Neural crest cell (in vitro differentiated cells): Measurements from ENCODE around the gene HMGA1. TPM values are rescaled to one million over a fixed set of nuclear protein-coding genes. Genes with fewer than 3 reads are reported as not detected.

Experiments used
- DNase-seq: peaks from one replicate; pipeline ENCODE4 v3.0.0; 2021; ENCODE audit warnings: low read depth, mixed read lengths, low spot score
- H3K27ac Mint-ChIP-seq: one replicate; pipeline ENCODE4 v1.8.0; 2021; ENCODE audit warnings: mild to moderate bottlenecking, mixed read lengths; ENCODE audit not compliant: unreplicated experiment
- H3K27me3 Mint-ChIP-seq: 2 replicates; pipeline ENCODE4 v1.8.0; 2021; ENCODE audit warnings: low read depth, mild to moderate bottlenecking, mixed read lengths
- H3K36me3 Mint-ChIP-seq: 2 replicates; pipeline ENCODE4 v1.8.0; 2021; ENCODE audit warnings: low read depth, mild to moderate bottlenecking, mixed read lengths
- H3K4me1 Mint-ChIP-seq: 2 replicates; pipeline ENCODE4 v1.8.0; 2021; ENCODE audit warnings: mixed read lengths
- H3K4me3 Mint-ChIP-seq: one replicate; pipeline ENCODE4 v1.8.0; 2021; ENCODE audit warnings: mild to moderate bottlenecking, mixed read lengths
- H3K9me3 Mint-ChIP-seq: 2 replicates; pipeline ENCODE4 v1.8.0; 2021; ENCODE audit warnings: mixed read lengths
- total RNA-seq: library from RNA; stranded (reverse); gene quantifications from 2 replicates; pipeline ENCODE4 v1.2.1, GENCODE V29; 2021
- TF ChIP-seq, protein P1 (sequence below): fragments of 200-600 bp; sonication (generic); conservative IDR thresholded peaks from 2 replicates; pipeline ENCODE4 v1.5.0; 2021; ENCODE audit warnings: antibody characterized with exemption, mild to moderate bottlenecking

HMGA1 gene
- total RNA-seq, 1 donor from 2014 or later: 1,143 TPM

DNA sequence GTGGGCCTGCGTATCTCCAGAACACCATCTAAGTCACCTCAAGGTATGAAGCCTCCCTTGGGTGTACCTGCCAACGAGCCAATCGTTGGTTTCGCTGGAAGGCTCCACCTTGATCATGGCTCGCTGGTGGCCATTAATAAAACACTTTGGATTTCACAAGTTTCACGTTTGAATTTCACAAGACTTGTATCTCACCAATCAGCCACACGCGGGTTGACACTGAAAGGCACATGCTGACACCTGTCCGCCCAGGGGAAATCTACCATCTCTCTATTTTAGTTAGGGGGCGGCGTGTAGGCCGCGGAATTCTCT lies 586 bp upstream of the HMGA1 start:
- Mint-ChIP-seq H3K9me3 (no peaks in the 10 kb centered on the region), H3K27ac (peak overlapping the region; percentile 96), H3K4me3 (peak overlapping the region; percentile 93), H3K4me1 (peaks cover 44% of the 10 kb centered on the region), H3K36me3 (peaks cover 6% of the 10 kb centered on the region), H3K27me3 (peaks cover 6% of the 10 kb centered on the region)
- TF ChIP-seq, protein P1, sequence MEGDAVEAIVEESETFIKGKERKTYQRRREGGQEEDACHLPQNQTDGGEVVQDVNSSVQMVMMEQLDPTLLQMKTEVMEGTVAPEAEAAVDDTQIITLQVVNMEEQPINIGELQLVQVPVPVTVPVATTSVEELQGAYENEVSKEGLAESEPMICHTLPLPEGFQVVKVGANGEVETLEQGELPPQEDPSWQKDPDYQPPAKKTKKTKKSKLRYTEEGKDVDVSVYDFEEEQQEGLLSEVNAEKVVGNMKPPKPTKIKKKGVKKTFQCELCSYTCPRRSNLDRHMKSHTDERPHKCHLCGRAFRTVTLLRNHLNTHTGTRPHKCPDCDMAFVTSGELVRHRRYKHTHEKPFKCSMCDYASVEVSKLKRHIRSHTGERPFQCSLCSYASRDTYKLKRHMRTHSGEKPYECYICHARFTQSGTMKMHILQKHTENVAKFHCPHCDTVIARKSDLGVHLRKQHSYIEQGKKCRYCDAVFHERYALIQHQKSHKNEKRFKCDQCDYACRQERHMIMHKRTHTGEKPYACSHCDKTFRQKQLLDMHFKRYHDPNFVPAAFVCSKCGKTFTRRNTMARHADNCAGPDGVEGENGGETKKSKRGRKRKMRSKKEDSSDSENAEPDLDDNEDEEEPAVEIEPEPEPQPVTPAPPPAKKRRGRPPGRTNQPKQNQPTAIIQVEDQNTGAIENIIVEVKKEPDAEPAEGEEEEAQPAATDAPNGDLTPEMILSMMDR: peak; percentile 1
- peak; percentile 31 for DNase-seq

DNA sequence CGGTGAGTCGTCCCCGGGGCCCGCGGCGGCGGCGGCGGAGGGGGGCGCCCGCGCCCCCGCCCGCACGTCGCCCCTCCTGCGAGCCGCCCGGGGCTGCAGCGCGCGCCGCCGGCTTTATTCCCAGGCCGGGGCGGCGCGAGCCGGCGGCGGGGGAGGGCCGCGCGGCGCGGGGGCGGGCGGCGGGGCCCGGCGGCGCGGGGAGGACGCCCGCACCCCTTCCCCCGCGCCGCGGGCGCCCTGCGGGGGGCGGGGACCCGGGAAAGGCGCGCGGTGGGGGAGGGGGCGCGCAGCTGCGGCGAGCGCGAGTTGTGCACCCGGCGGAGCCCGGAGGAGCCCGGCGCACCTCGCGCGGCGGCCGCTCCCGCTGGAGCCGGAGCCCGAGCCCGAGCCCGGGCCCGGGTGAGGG lies 646 bp downstream of the HMGA1 start:
- no peak for DNase-seq

DNA sequence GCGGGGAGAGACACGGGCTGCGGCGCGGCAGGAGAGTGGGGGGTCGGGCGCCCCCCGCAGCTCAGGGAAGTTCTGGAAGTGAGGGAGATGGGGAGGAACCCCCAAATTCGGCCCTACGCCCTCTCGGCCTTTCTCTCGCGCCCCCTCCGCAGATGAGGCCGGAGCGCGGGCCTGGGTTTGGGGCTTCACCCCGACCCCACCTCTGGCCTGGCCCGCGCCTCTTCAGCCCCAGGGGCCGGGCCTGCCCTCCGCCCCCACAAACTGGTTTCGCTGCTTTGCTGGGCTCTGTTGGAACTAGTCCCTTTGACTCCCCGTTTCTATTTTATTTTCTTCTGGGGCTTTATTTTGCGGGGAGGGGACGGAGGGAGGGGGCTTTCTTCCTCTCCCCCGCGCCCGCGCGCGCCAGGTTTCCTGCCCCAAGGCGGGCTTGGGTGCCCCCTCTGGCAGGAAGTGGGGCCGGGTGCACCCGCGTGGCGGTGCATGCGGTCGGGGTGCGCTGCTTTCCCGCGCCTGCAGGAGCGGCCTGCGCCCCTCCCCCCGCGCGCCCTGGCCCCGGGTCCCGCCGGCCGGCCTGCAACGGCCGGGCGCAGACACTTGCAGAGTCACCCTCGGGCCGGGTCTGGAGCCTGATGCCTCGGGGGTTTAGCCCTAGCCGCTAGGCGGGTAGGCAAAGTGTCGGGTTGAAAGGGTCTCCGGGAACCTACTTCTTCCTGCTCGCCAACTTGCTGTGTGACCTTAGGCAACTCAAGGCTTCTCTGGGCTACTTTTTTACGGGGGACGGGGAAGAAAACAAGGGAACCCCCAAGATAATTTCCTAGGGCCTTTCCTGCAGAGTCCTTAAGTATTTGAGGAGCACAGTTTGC lies 1.3 kb downstream of the HMGA1 start:
- peak; percentile 49 for DNase-seq
- peaks cover 6% of the 10 kb centered on the region for H3K27me3 Mint-ChIP-seq
- peaks cover 11% of the 10 kb centered on the region for H3K36me3 Mint-ChIP-seq
- no peaks in the 10 kb centered on the region for H3K9me3 Mint-ChIP-seq
- peaks cover 62% of the 10 kb centered on the region for H3K4me1 Mint-ChIP-seq
- H3K4me3 Mint-ChIP-seq: peak overlapping the region; percentile 98
- TF ChIP-seq, protein P1: peak; percentile 48
- H3K27ac Mint-ChIP-seq: peak overlapping the region; percentile 95

More for the DNA sequence above, 646 bp downstream of the HMGA1 start:
- no peak overlapping the region for H3K4me3 Mint-ChIP-seq
- TF ChIP-seq, protein P1: no peak
- no peaks in the 10 kb centered on the region for H3K9me3 Mint-ChIP-seq
- H3K4me1 Mint-ChIP-seq: peaks cover 56% of the 10 kb centered on the region
- peaks cover 6% of the 10 kb centered on the region for H3K27me3 Mint-ChIP-seq
- H3K27ac Mint-ChIP-seq: no peak overlapping the region
- peaks cover 6% of the 10 kb centered on the region for H3K36me3 Mint-ChIP-seq

GRCh38 chr6:34238585-34239499 lies 2.2 kb downstream of the HMGA1 start:
- no peaks in the 10 kb centered on the region for H3K9me3 Mint-ChIP-seq
- no peak for DNase-seq
- peak overlapping the region; percentile 95 for H3K27ac Mint-ChIP-seq
- TF ChIP-seq, protein P1: no peak
- H3K4me1 Mint-ChIP-seq: peaks cover 65% of the 10 kb centered on the region
- peak overlapping the region; percentile 98 for H3K4me3 Mint-ChIP-seq
- H3K36me3 Mint-ChIP-seq: peaks cover 11% of the 10 kb centered on the region
- H3K27me3 Mint-ChIP-seq: peaks cover 6% of the 10 kb centered on the region

DNA sequence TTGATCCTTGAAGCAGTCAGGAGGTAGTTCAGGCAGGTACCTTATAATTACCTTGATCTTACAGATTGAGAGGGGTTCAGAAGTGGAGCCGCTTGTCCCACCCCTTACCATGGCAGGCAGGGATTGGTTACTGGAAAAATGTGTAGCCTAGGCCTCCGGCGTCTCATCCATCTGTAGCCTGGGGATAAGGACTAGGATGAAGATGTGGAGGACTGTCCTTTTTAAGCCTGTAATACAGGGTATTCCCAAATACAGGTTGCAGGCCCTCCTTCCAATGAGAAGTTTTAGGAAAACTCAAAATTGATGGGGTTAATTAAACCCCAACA lies 2.8 kb downstream of the HMGA1 start:
- H3K9me3 Mint-ChIP-seq: no peaks in the 10 kb centered on the region
- H3K36me3 Mint-ChIP-seq: peaks cover 11% of the 10 kb centered on the region
- H3K4me1 Mint-ChIP-seq: peaks cover 61% of the 10 kb centered on the region
- peak overlapping the region; percentile 98 for H3K4me3 Mint-ChIP-seq
- TF ChIP-seq, protein P1: no peak
- H3K27ac Mint-ChIP-seq: no peak overlapping the region
- no peak for DNase-seq
- H3K27me3 Mint-ChIP-seq: peaks cover 6% of the 10 kb centered on the region
